Colonic mucosa (tissue), 4 donors: ENCODE results near the gene NACA. TPM values are rescaled to one million over a fixed set of nuclear protein-coding genes. Genes with fewer than 3 reads are reported as not detected.
A peak's percentile ranks its signal among the peaks of the same experiment; 100 is the strongest.

Source experiments
- DNase-seq: peaks from one replicate; pipeline ENCODE4 v3.0.0-alpha.2; 2020
- H3K27ac ChIP-seq: fragments of 200-600 bp; one replicate; pipeline ENCODE4 v1.8.0; 2021
- H3K27me3 ChIP-seq: fragments of 200-600 bp; one replicate; pipeline ENCODE4 v1.8.0; 2021
- H3K36me3 ChIP-seq: fragments of 200-600 bp; one replicate; pipeline ENCODE4 v1.8.0; 2021
- H3K4me1 ChIP-seq: fragments of 200-600 bp; one replicate; pipeline ENCODE4 v1.8.0; 2021; ENCODE audit warnings: mild to moderate bottlenecking
- H3K4me3 ChIP-seq: fragments of 200-600 bp; one replicate; pipeline ENCODE4 v1.8.0; 2021
- H3K9ac ChIP-seq, 2 donors: one replicate each; pipeline ENCODE4 v1.7.0; 2013; ENCODE audit warnings: control low read depth in 2 of 2, low read depth in 2 of 2, low read length in 2 of 2
- H3K9me3 ChIP-seq: fragments of 200-600 bp; one replicate; pipeline ENCODE4 v1.8.0; 2021
- intact Hi-C: fragments of 100-400 bp; cut with DNase I; formaldehyde crosslinking; loops from one replicate; pipeline ENCODE4 v1.14.1; 2022
- total RNA-seq, 2 donors: library from RNA; stranded (reverse); fragmentation: NEBNext Ultra II Directional in 1 of 2; extraction: Animal tissue kit (Norgen Biotek cat#: 25700) in 1 of 2; gene quantifications; one replicate each; pipeline ENCODE4 v1.2.1, GENCODE V29; 2021
- TF ChIP-seq, protein P1 (sequence below): fragments of 200-600 bp; IDR thresholded peaks from one replicate; pipeline ENCODE4 v1.8.0; 2022; ENCODE audit warnings: antibody characterized with exemption, mild to moderate bottlenecking
- donor health status: healthy.
- donor health status: DM: no; HTN: no; CAD: no.
- donor health status: DM: no; HTN: no; CAD: no.

The NACA gene
- total RNA-seq, 2 donors from 2014 or later = 622 to 763 TPM

DNA sequence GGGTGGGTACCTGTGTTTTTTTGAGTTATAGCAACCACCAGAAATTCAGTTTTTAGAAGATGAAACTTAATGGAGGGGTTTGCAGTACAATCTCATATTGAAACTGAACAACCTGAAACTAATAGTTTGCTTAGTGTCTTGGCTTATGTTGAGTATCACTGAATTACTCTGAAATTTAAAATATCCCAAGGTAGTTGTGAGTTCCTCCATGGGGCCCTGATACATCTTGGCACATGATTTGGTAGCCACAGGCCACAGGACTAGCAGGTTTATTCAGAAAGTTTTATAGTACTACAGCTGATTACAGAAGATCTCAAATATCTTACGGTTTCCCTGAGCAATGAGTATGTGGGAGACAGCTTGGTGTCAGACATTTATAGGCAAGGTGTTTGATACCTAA lies 47.4 kb downstream of the NACA start:
- H3K4me1 ChIP-seq = no peaks in the 10 kb centered on the region
- no peak overlapping the region for H3K9ac ChIP-seq
- no peak overlapping the region for H3K4me3 ChIP-seq
- no peak for DNase-seq
- TF ChIP-seq, protein P1, sequence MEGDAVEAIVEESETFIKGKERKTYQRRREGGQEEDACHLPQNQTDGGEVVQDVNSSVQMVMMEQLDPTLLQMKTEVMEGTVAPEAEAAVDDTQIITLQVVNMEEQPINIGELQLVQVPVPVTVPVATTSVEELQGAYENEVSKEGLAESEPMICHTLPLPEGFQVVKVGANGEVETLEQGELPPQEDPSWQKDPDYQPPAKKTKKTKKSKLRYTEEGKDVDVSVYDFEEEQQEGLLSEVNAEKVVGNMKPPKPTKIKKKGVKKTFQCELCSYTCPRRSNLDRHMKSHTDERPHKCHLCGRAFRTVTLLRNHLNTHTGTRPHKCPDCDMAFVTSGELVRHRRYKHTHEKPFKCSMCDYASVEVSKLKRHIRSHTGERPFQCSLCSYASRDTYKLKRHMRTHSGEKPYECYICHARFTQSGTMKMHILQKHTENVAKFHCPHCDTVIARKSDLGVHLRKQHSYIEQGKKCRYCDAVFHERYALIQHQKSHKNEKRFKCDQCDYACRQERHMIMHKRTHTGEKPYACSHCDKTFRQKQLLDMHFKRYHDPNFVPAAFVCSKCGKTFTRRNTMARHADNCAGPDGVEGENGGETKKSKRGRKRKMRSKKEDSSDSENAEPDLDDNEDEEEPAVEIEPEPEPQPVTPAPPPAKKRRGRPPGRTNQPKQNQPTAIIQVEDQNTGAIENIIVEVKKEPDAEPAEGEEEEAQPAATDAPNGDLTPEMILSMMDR = no peak
- no peaks in the 10 kb centered on the region for H3K36me3 ChIP-seq
- H3K27me3 ChIP-seq = no peaks in the 10 kb centered on the region
- peak overlapping the region; percentile 56 for H3K27ac ChIP-seq
- no peaks in the 10 kb centered on the region for H3K9me3 ChIP-seq
- intact Hi-C loops = no loop called here

DNA sequence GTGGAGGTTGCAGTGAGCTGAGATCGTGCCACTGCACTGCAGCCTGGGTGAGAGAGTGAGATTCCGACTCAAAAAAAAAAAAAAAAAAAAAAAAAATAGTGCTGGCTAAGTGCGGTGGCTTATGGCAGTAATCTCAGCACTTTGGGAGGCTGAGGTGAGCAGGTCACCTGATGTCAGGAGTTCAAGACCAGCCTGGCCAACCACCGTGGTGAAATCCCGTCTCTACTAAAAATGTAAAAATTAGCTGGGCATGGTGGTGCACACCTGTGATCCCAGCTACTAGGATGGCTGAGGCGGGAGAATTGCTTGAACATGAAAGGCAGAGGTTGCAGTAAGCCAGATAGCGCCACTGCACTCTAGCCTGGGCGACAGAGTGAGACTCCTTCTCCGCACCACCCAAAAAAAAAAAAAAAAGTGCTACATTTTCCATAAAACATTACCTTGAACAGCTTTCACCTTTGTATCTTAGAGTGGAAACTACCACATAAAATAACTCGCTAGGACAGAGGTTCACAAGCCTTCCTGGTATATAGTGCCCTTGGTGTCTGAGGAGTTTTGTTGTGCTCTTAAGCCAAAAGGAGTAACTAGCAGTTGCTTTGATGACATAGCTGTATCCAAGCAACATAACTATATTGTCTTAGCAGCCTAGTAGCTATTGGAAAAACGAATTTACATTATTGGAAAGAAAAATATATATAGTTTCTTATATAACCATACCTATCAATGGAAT lies 48.1 kb downstream of the NACA start:
- no peak for DNase-seq
- Histone ChIP-seq H3K36me3 (no peaks in the 10 kb centered on the region), H3K27ac (peak overlapping the region; percentile 56), H3K9me3 (no peaks in the 10 kb centered on the region), H3K9ac (no peak overlapping the region), H3K4me3 (no peak overlapping the region), H3K27me3 (no peaks in the 10 kb centered on the region), H3K4me1 (no peaks in the 10 kb centered on the region)
- TF ChIP-seq, protein P1 = no peak
- intact Hi-C loops = no loop called here

DNA sequence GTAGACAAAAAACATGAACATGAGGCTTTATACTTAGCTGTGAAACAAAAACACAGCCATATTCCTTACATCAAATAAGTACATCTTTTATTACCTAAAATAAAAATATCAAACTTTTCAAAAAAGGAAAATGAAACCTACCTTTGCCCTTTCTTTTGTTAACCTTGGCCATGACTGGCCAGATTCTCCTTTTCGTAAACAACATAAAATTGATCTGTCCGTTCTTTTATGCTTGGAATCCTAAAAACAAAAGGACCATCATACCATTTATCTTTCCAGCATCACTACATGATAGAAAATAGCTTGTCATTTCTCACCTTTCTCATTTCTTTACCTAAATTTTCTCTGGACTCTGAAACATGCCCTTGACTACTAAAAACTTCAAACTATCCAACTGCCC lies 53.5 kb downstream of the NACA start:
- TF ChIP-seq, protein P1 = no peak
- no peak for DNase-seq
- Histone ChIP-seq H3K4me1 (peaks cover 13% of the 10 kb centered on the region), H3K36me3 (peaks cover 12% of the 10 kb centered on the region), H3K4me3 (no peak overlapping the region), H3K27me3 (no peaks in the 10 kb centered on the region), H3K27ac (peak overlapping the region; percentile 58), H3K9me3 (no peaks in the 10 kb centered on the region), H3K9ac (no peak overlapping the region)
- intact Hi-C loops = no loop called here

DNA sequence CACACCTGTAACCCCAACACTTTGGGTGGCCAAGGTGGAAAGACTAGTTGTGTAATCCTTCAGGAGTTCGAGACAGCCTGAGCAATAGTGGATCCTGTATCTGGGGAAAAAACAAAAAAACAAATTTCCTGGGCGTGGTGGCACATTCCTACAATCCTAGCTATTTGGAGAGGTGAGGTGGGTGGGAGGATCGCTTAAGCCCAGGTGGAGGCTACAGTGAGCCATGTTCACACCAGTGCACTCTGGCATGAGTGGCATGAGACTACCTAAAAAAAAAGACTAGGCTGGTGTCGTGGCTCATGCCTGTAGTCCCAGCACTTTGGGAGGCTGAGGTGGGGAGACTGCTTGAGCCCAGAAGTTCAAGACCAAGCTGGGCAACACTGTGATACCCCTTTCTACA lies 54.3 kb downstream of the NACA start:
- H3K27ac ChIP-seq = peak overlapping the region; percentile 58
- peaks cover 13% of the 10 kb centered on the region for H3K4me1 ChIP-seq
- intact Hi-C loops = no loop called here
- peaks cover 12% of the 10 kb centered on the region for H3K36me3 ChIP-seq
- no peak overlapping the region for H3K9ac ChIP-seq
- DNase-seq = no peak
- no peaks in the 10 kb centered on the region for H3K9me3 ChIP-seq
- TF ChIP-seq, protein P1 = no peak
- H3K27me3 ChIP-seq = no peaks in the 10 kb centered on the region
- no peak overlapping the region for H3K4me3 ChIP-seq

DNA sequence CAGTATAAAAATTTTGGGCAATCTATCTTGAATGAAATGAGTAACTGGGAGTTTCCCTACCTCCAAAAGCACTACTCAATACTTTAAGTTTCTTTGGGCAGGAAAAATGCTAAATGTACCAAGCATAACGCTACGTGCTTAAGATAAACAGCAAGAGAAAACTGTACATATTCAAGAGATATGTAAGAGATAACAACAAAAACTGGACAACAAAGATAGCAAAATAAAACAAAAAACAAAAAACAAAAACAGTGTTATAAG lies 57.0 kb downstream of the NACA start:
- H3K36me3 ChIP-seq = peaks cover 17% of the 10 kb centered on the region
- H3K4me3 ChIP-seq = no peak overlapping the region
- TF ChIP-seq, protein P1 = no peak
- H3K9ac ChIP-seq = no peak overlapping the region
- no peaks in the 10 kb centered on the region for H3K9me3 ChIP-seq
- intact Hi-C loops = no loop called here
- no peak overlapping the region for H3K27ac ChIP-seq
- DNase-seq = no peak
- H3K4me1 ChIP-seq = peaks cover 13% of the 10 kb centered on the region
- H3K27me3 ChIP-seq = no peaks in the 10 kb centered on the region

Other genes with a start within 250 kb of the NACA start
- 1 to 10 TPM; 1.7 to 3.0 TPM for gene GLS2, start 237.1 kb downstream of the NACA start, total RNA-seq
- gene RBMS2, start 203.5 kb downstream of the NACA start, total RNA-seq = 10 to 100 TPM; 16.8 to 42.7 TPM
- 10 to 100 TPM; 85.8 to 99.2 TPM for gene BAZ2A, start 95.0 kb downstream of the NACA start, total RNA-seq
- 1,000 to 10,000 TPM; 1,505 to 1,554 TPM for gene ATP5F1B, start 79.3 kb downstream of the NACA start, total RNA-seq
- gene PTGES3, start 37.0 kb downstream of the NACA start, total RNA-seq = 100 to 1,000 TPM; 242 to 303 TPM
- gene PRIM1, start 27.0 kb upstream of the NACA start, total RNA-seq = 10 to 100 TPM in 1 of 2 donors, 1 to 10 TPM in 1; 6.5 to 18.6 TPM
- gene HSD17B6, start 38.0 kb upstream of the NACA start, total RNA-seq = 1 to 10 TPM; 2.0 to 5.8 TPM
- not detected for gene SDR9C7, start 209.1 kb upstream of the NACA start, total RNA-seq
- gene RDH16, start 232.3 kb upstream of the NACA start, total RNA-seq = under 1 TPM; 0.16 to 0.44 TPM